ENCODE data around the gene FAM89B.

GRCh38 chr11:65546217-65546958, 25.9 kb upstream of the FAM89B start:
- no peak for TF ChIP-seq POLR2AphosphoS5 (IDR thresholded peaks at IDR 0.05; ENCODE audit: low read depth, low read length)
- TF ChIP-seq CTCF (IDR thresholded peaks at IDR 0.05), result no peak
- TF ChIP-seq TCF7L2 (IDR thresholded peaks at IDR 0.05; ENCODE audit: low read depth, low read length), result no peak
- TF ChIP-seq SIN3A (IDR thresholded peaks at IDR 0.05; ENCODE audit: borderline replicate concordance, insufficient read depth, low read depth, low read length), result no peak
- no peak for TF ChIP-seq REST (IDR thresholded peaks at IDR 0.05; ENCODE audit: insufficient read depth in 1 of 2, low read depth in 2 of 2, low read length in 1 of 2)
